ENCODE measurements around the gene ZKSCAN1.

DNA sequence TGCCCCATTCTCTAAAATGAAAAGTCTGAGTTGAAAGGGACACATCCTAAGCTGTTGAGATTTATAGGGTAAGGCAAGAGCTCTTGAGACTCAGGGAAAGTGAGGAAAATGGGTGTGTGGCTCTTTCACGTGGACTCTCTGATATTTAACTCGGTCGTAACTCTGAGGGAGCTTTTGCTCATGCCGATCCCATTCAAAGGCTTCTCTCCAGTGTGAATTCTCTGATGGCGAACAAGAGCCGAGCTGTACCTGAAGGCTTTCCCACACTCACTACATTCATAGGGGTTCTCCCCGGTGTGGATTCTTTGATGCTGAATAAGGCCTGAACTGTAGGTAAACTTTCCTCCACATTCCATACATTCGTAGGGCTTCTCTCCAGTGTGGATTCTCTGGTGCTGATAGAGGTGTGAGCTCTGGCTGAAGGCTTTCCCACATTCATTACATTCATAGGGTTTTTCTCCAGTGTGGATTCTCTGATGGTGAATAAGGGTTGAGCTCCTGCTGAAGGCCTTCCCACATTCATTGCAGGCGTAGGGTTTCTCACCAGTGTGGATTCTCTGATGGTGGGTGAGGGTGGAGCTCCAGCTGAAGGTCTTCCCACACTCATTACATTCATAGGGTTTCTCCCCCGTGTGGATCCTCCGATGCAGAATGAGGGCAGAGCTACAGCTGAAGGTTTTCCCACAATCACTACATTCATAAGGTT lies 55.8 kb downstream of the ZKSCAN1 start:
- TF ChIP-seq POLR2AphosphoS5 (IDR thresholded peaks at IDR 0.05) (no peak), POLR2A (IDR thresholded peaks at IDR 0.05) (no peak)
- TF ChIP-seq, protein P1, sequence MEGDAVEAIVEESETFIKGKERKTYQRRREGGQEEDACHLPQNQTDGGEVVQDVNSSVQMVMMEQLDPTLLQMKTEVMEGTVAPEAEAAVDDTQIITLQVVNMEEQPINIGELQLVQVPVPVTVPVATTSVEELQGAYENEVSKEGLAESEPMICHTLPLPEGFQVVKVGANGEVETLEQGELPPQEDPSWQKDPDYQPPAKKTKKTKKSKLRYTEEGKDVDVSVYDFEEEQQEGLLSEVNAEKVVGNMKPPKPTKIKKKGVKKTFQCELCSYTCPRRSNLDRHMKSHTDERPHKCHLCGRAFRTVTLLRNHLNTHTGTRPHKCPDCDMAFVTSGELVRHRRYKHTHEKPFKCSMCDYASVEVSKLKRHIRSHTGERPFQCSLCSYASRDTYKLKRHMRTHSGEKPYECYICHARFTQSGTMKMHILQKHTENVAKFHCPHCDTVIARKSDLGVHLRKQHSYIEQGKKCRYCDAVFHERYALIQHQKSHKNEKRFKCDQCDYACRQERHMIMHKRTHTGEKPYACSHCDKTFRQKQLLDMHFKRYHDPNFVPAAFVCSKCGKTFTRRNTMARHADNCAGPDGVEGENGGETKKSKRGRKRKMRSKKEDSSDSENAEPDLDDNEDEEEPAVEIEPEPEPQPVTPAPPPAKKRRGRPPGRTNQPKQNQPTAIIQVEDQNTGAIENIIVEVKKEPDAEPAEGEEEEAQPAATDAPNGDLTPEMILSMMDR (IDR thresholded peaks at IDR 0.05), result no peak

Measured in gastroesophageal sphincter (tissue), 3 donors.